Embryonic facial prominence (tissue), 1 donor: ENCODE data around the gene STAT4.
A peak's percentile ranks its signal among the peaks of the same experiment; 100 is the strongest.

Experiments used
- DNase-seq: peaks from one replicate; pipeline ENCODE4 v3.0.0-alpha.2; 2016; ENCODE audit errors: extremely low spot score

STAT4 gene

GRCh38 chr2:191043438-191043837 is 107.4 kb downstream of the STAT4 start:
- no peak for DNase-seq

DNA sequence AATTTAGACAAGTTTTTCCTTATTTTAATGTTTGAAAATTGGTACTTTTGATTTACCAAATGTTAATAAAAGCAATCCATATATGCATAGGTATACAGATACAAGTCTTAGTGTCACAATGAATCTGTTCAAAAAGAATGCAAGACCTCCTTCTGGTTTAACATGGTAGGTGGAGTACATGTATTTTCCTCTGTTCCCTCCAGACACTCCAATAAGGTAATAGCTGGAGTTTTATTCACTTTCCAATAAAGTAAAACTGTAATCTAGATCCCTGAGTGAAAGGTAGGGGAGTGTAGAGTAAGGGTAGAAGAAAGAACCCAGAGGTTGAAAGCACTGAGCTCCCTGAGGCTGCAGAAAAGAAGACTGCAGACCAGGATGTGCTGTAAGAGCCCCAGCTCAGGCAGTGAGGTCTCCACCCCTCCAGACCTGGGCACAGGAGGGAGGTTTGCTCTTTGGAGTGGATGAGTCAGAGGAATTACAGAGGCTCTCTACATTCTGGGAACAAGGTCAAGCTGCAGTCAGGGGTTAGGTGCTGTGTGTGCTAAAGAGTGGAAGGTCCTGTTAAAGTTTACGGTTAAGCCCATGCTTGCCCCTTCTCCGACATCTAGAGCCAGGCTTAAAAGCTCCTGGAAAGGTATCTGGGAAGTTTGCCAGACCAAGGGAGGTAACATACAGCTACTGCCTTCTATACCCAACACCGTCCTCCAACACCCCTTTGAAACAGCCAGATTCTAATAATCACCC is 109.2 kb downstream of the STAT4 start:
- no peak for DNase-seq

DNA sequence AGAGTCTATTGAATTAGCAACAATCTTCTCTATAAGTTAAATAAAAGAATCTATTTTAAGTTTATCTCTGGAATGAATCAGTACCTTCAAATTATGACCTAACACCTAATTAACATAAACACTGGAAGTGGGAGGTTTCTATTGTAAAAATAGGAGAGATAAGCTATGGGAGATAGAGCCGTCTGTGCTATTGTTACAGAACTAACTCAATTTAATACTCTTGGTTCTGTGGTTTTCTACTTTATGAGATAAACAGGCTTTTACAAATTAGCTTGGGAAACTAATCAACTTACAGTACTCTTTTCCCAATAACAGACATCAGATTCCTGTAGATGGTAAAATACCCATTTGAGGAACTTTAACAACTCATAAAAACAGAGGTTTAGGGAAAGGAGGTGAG is 111.2 kb downstream of the STAT4 start:
- DNase-seq: no peak

- no peak for DNase-seq
Measured at GRCh38 chr2:191038741-191039140, 112.1 kb downstream of the STAT4 start.

- DNase-seq: no peak
Measured at GRCh38 chr2:191038241-191038725, 112.5 kb downstream of the STAT4 start.

- DNase-seq: no peak
Measured at GRCh38 chr2:191037351-191037750, 113.4 kb downstream of the STAT4 start.

DNA sequence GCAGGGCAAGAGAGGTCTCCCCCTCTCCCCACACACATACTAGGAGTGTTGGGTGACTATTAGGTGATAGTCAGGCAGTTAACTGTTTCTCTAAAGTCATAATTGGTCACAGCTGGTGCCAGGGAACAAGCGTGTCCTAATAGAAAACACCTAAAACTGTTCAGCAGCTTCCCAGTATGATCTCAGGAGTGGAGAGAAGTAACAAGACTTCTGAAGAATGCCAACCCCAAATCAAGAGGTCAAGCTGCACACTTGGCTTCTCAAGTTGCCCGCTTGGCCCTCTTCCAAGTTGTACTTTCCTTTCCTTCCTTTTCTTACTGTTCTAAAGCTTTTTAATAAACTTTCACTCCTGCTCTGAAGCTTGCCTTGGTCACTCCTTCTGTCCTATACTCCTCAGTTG is 114.4 kb downstream of the STAT4 start:
- no peak for DNase-seq

DNA sequence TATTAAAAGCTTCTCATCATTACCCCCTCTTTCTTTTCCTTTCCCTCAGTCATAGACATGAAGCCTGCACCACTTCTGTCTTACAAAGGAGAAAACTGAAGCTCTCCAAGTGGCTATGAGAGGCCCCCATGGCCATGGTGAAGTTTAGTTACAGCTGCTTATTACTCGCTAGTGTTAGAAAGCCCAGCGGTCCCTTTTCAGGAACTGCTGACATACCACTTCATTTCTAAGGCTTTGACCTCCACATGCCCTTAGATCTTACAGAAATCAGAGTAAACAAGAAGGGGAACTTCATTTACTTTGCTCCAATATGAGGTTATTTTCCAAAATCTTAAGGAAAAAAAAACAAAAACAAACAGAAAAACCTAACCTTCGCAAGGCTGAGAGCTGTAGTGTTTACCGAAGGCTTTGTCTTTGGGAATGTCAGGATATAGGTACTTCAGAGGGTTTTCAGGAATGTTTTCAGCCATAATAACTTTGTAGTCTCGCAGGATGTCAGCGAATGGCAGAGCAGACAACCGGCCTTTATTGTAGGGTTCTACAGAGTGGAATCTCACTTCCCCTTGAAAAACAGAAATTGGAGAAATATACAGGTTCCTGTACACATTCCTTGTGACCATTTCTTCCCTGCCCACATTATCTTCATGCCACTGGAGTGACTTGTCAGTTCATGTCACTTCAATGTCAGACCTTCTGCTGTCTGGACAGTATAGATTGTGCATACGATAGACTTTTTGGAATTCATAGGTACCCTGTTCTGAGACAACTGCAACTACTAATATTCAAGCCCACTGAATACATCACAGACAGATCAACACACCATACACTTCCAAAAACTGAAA is 118.0 kb downstream of the STAT4 start:
- DNase-seq: no peak

- no peak for DNase-seq
Measured at GRCh38 chr2:191031256-191031655, 119.5 kb downstream of the STAT4 start.

GRCh38 chr2:191030521-191031154 is 120.2 kb downstream of the STAT4 start:
- DNase-seq: no peak

GRCh38 chr2:191029280-191029950 is 121.4 kb downstream of the STAT4 start:
- no peak for DNase-seq

GRCh38 chr2:191026377-191026776 is 124.4 kb downstream of the STAT4 start:
- no peak for DNase-seq

- no peak for DNase-seq
Measured at GRCh38 chr2:191025135-191025534, 125.7 kb downstream of the STAT4 start.

GRCh38 chr2:191023235-191023679 is 127.5 kb downstream of the STAT4 start:
- DNase-seq: no peak

- no peak for DNase-seq
Measured at GRCh38 chr2:191020742-191021381, 129.9 kb downstream of the STAT4 start.

GRCh38 chr2:191020221-191020741 is 130.5 kb downstream of the STAT4 start:
- peak; percentile 95 for DNase-seq

GRCh38 chr2:191019376-191019775 is 131.4 kb downstream of the STAT4 start:
- no peak for DNase-seq

GRCh38 chr2:191018643-191019119 is 132.1 kb downstream of the STAT4 start:
- DNase-seq: no peak

- DNase-seq: no peak
Measured at GRCh38 chr2:191018048-191018447, 132.7 kb downstream of the STAT4 start.

GRCh38 chr2:191015831-191016230 is 135.0 kb downstream of the STAT4 start:
- no peak for DNase-seq

DNA sequence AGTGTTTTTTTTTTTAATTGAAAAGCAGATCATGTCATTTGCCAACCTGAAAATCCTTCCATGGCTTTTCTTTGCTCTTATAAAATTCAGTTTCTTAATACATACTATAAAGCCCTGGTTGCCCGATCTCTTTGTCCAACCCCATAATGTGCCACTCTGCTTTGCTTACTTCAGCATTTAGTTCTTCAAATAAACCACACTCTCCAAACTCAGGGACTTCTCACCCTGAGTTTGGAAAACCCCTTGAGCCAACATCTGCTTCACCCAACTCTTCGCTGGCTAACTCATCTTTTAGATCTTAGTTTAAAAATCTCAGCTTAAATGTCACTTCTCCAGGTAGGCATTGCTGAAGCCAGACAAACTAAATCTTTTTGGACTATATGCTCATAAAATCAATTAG is 135.6 kb downstream of the STAT4 start:
- DNase-seq: no peak
